GM12874 (cell line): Measurements from ENCODE around the gene ATP2A2.

Experiments used
- TF ChIP-seq, protein P1 (sequence below): IDR thresholded peaks from 2 replicates; pipeline ENCODE4 v1.5.1; 2011; ENCODE audit warnings: low read depth, mild to moderate bottlenecking, control low read depth, low read length, moderate library complexity; ENCODE audit not compliant: insufficient read depth

ATP2A2 gene

DNA sequence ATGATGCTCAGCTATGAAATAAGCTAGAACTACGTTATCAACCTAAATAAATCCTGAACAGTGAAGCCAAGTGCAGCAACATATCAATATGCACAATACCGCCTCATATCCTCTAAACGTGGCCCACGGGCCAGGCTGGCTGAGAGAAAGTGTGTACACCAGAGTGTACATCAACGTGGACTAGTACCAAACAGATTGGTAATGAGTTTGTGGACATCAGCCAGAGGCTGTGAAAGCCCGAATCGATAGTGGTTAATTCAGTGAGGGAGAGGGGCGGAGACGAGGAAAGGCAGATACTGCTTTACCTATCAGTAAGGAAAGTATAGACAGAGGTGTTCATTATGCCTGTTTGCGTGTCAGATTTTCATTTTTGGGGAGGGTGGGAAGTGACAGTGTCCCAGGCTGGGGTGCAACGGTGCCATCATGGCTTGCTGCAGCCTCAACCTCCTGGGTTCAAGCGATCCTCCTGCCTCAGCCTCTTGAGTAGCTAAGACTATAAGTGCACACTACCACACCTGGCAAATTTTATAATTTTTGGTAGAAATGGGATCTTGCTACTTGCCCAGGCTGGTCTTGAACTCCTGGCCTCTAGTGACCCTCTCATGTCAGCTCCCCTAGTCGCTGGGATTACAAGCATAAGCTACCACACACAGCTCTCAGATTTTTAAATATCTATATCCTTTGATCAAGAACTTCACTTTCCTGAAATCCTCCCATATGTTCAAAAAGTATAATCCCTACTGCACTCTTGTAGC is 72.3 kb downstream of the ATP2A2 start:
- TF ChIP-seq, protein P1, sequence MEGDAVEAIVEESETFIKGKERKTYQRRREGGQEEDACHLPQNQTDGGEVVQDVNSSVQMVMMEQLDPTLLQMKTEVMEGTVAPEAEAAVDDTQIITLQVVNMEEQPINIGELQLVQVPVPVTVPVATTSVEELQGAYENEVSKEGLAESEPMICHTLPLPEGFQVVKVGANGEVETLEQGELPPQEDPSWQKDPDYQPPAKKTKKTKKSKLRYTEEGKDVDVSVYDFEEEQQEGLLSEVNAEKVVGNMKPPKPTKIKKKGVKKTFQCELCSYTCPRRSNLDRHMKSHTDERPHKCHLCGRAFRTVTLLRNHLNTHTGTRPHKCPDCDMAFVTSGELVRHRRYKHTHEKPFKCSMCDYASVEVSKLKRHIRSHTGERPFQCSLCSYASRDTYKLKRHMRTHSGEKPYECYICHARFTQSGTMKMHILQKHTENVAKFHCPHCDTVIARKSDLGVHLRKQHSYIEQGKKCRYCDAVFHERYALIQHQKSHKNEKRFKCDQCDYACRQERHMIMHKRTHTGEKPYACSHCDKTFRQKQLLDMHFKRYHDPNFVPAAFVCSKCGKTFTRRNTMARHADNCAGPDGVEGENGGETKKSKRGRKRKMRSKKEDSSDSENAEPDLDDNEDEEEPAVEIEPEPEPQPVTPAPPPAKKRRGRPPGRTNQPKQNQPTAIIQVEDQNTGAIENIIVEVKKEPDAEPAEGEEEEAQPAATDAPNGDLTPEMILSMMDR = no peak

DNA sequence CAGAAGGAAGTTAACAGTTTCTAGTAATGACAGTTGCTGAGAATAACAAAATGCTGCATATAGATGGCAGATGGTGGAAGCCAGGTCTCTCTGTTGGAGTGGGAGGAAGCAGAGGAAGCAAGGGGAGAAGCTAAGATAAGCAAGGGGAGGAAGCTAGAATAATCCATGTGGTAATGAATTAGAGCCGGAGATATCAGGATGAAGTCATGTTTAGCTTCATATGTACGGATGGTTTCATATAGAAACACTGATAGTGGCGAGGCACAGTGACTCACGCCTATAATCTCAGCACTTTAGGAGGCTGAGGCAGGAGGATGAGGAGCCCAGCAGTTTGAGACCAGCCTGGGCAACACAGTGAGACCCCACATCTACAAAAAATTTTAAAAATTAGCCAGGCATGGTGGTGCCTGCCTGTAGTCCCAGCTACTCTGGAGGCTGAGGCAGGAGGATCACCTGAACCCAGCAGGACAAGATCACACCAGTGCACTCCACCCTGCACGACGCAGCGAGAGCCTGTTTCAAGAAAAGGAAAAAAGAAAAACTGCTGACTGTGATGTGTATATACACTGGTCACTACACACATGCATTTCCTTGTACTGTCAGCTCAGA is 73.2 kb downstream of the ATP2A2 start:
- TF ChIP-seq, protein P1 = no peak

DNA sequence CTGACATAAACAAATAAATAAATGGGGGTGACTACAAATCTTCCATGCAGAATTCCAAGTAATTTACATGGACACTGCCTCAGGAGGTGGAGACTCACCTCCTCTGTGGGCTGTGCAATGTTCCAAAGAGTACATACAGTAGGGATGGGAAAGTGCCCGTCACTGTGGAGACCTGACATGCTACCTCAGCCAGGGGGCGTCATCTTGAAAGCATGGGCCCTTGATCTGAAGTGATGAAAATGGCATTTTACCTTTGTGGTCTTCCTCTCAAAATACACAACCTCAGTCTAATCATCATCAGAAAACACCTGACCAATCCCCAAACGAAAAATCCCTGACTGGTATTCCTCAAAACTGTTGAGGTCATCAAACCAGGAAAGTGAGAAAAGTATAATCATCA is 74.0 kb downstream of the ATP2A2 start:
- TF ChIP-seq, protein P1 = peak; percentile 63

DNA sequence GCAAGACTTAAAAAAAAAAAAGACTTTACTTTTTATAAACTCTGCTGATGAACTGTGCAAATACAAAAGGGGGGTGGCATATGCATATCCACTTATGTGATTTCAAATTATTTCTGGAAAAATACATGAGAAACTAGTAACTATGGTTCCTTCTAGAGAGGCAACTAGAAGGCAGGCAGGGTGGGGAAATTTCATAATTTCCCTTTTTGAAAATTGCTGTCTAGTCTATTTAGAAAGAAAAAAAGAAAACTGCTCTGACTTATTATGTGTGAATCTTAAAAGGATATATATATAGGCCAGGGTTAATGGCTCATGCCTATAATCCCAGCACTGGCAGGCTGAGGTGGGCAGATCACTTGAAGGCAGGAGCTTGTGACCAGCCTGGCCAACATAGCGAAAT is 80.2 kb downstream of the ATP2A2 start:
- TF ChIP-seq, protein P1 = no peak

DNA sequence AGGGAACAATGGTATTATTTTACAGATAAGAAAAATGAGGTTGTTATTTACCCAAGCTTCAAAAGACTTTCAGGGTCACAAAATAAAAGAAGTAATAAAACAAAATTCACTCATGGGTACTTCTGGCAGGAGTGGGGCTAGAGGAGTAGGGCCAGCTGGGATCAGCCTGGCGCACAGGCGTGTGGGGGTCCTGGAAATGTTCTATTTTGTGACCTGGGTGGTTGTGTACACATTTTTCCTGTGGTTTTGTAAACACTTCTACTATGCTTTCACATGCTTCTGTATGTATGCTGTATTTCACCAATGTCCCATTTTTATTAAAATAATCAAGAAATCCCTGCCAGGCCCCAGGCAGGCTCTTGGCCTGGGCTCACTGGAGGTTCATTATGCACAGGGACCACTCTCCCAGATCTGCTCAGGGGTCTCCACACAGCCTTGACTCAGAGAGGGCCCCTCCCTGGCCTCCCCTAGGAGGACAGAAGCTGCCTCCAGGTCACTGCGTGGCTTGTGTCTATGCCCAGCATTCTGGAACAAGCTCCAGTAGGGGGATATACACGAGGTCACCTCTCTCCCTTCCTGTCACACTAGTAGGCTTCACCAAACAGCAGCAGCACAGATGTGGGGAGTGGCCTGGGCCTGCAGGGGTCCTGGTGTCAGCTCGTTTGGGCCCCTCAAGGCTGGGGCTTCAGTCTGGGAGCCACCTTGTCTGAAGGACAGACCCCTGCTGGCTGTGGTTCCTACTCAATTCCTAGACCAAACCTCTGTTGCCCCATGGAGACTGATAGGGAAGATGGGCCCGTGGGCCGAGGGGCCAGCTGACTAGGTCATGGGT is 84.7 kb downstream of the ATP2A2 start:
- TF ChIP-seq, protein P1 = no peak

DNA sequence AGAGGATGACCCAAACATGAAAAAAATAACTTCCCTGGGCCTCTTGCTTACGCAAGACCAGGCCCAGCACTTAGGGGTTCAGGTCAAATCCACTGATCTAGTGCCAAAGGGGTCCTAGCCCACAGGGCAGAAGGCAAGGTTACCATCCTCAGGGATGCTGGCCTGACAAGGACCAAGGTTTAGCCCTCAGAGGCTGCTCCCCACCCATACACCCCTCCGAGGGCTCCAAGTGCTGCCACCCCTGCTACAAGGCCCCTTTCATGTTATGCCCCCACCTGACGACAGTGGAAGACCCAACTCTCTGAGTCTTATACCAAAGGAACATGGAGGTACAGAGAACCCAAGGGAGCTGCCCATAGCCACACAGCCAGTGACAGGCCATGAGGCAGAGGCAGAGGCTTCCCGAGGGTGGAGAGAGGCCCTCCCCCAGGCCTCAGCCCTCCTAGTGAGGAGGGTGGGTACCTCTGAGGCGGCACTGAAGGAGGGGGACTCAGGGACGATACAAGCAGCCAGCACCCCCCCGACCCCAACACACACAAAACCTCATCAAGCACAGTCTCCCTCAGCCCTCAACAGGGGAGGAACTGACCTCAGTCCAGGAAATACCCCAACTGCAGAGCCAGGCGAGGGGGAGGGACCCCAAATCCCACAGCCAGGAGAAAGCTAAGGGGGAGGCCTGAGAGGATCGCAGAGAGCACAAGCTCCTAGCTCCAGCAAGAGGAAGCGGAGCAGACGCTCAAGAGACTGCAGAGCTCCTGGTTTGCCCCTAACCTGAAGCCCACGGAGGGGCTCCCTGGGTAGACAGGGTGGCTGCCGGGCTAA is 85.5 kb downstream of the ATP2A2 start:
- TF ChIP-seq, protein P1 = no peak
